ENCODE data around the gene PSMD9.

Gene PSMD9

DNA sequence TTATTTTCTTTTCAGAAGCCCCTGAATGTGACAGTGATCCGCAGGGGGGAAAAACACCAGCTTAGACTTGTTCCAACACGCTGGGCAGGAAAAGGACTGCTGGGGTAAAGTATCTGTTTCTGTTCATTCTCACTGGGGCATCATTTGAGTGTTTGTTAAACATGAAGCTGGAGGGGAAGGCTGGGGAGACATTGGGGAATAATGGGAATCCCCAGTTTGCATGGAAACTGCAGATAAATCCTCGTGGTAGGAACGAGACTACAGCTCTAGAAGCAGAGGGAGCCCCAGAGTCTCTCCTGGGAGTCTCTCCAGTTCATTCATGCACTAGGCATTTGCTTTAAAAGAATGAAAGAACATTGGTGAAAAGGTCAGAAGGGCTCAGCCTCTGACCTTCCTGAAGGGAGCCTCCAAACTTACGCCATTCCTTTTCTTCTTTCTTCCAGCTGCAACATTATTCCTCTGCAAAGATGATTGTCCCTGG, 27.3 kb downstream of the PSMD9 start:
- Histone ChIP-seq H3K27ac (ENCODE audit: low read length) (no peak overlapping the region), H3K9me3 (replicated peaks; ENCODE audit: insufficient read depth, low read length) (no peaks in the 10 kb centered on the region), H3F3A (ENCODE audit: insufficient read depth, low read length) (no peaks in the 10 kb centered on the region; the same call in 1 of the 2 replicates), H3K4me1 (ENCODE audit: low read length) (no peaks in the 10 kb centered on the region), H3K9me2 (replicated peaks; ENCODE audit: insufficient read depth, low read length) (no peaks in the 10 kb centered on the region), H4K20me1 (ENCODE audit: insufficient read depth, low read length) (no peaks in the 10 kb centered on the region), H2AFZ (ENCODE audit: low read length) (no peak overlapping the region), H3K4me2 (ENCODE audit: low read depth, low read length) (no peak overlapping the region), H3K27me3 (replicated peaks; ENCODE audit: insufficient read depth, low read length) (no peaks in the 10 kb centered on the region), H3K4me3 (ENCODE audit: low read length) (no peak overlapping the region), H3K79me2 (ENCODE audit: low read length) (no peaks in the 10 kb centered on the region), H3K36me3 (replicated peaks; ENCODE audit: insufficient read depth, low read length) (no peaks in the 10 kb centered on the region), H3K9ac (ENCODE audit: low read length) (no peak overlapping the region)
- DNase-seq: no peak
- TF ChIP-seq EZH2phosphoT487 (IDR thresholded peaks at IDR 0.05; ENCODE audit: low read length): no peak
- no peak for TF ChIP-seq EZH2 (optimal IDR thresholded peaks at IDR 0.05; ENCODE audit: low read depth, low read length)
- TF ChIP-seq, protein P1, sequence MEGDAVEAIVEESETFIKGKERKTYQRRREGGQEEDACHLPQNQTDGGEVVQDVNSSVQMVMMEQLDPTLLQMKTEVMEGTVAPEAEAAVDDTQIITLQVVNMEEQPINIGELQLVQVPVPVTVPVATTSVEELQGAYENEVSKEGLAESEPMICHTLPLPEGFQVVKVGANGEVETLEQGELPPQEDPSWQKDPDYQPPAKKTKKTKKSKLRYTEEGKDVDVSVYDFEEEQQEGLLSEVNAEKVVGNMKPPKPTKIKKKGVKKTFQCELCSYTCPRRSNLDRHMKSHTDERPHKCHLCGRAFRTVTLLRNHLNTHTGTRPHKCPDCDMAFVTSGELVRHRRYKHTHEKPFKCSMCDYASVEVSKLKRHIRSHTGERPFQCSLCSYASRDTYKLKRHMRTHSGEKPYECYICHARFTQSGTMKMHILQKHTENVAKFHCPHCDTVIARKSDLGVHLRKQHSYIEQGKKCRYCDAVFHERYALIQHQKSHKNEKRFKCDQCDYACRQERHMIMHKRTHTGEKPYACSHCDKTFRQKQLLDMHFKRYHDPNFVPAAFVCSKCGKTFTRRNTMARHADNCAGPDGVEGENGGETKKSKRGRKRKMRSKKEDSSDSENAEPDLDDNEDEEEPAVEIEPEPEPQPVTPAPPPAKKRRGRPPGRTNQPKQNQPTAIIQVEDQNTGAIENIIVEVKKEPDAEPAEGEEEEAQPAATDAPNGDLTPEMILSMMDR (IDR thresholded peaks at IDR 0.05; ENCODE audit: low read length): no peak

DNA sequence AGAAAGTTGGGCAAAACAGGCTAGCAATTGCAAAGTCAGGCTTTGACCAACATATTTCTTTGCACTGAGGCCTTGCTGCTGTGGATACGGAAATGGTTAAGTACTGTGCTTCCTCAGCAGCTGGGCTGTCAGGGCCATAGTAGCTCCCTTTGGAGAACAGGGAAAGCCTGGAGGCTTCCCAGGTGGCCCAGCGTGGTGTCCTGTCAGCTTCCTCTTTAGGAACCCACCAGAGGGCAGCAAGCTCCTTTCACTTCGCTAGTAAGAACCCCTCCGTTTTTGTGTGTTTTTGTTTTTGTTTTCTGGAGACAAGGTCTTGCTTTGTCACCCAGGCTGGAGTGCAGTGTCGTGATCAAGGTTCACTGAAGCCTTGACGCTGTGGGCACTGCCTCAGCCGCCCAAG, 28.1 kb downstream of the PSMD9 start:
- no peaks in the 10 kb centered on the region for H3K9me3 ChIP-seq (replicated peaks; ENCODE audit: insufficient read depth, low read length)
- H3K27me3 ChIP-seq (replicated peaks; ENCODE audit: insufficient read depth, low read length): no peaks in the 10 kb centered on the region
- H3K27ac ChIP-seq (ENCODE audit: low read length): no peak overlapping the region
- H3K36me3 ChIP-seq (replicated peaks; ENCODE audit: insufficient read depth, low read length): no peaks in the 10 kb centered on the region
- H3K9me2 ChIP-seq (replicated peaks; ENCODE audit: insufficient read depth, low read length): no peaks in the 10 kb centered on the region
- H3F3A ChIP-seq (ENCODE audit: insufficient read depth, low read length): no peaks in the 10 kb centered on the region; the same call in 1 of the 2 replicates
- no peaks in the 10 kb centered on the region for H3K4me1 ChIP-seq (ENCODE audit: low read length)
- no peak overlapping the region for H2AFZ ChIP-seq (ENCODE audit: low read length)
- TF ChIP-seq, protein P1 (IDR thresholded peaks at IDR 0.05; ENCODE audit: low read length): no peak
- TF ChIP-seq EZH2phosphoT487 (IDR thresholded peaks at IDR 0.05; ENCODE audit: low read length) (no peak), EZH2 (optimal IDR thresholded peaks at IDR 0.05; ENCODE audit: low read depth, low read length) (no peak)
- DNase-seq: no peak
- no peak overlapping the region for H3K9ac ChIP-seq (ENCODE audit: low read length)
- no peak overlapping the region for H3K4me3 ChIP-seq (ENCODE audit: low read length)
- no peaks in the 10 kb centered on the region for H4K20me1 ChIP-seq (ENCODE audit: insufficient read depth, low read length)
- H3K4me2 ChIP-seq (ENCODE audit: low read depth, low read length): no peak overlapping the region
- H3K79me2 ChIP-seq (ENCODE audit: low read length): no peaks in the 10 kb centered on the region

DNA sequence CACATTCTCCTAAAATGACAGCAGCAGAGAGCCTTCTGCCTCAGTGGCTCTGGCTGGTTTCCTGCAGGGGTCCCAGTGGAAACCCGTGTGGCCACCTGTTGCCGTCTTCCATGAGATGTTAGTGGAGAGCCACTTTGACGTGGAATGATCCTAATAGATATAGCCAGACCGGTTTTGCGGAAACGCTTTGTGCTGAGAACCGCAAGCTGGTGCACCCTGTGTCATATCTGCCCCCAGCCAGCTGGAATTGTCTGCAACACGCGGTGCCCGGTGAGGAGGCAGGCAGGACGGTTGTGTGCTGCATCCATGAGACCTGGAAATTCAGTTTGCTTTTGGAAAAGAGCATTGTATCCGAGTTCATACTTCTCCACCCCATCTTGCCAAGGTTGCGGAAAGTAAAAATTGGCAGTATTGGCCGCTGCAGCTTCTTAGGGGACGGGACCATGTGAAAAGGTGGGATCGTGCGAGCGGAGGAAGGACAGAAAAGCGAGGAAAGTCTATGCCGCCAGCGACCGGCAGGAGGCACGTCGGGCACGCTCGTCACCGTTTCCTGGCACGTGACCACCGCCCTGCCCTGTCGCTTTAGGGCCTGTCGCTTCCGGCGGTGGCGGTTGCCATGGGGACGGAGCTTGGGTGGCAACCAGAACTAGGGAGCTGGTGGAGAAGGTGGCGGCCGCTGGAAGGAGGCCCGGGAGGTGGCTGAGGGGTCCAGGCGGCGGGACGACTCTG, 29.5 kb downstream of the PSMD9 start, which contains the start of gene CFAP251:
CFAP251 (plus strand) TSS at position 643 of the 729 bp plus-strand sequence. CDS start 2,714 bp downstream, outside the sequence.
- peak within 1 kb of the TSS; percentile 45; the same call in 1 of the 2 replicates for H2AFZ ChIP-seq (ENCODE audit: low read length)
- H3K27me3 ChIP-seq (replicated peaks; ENCODE audit: insufficient read depth, low read length): no peaks in the 10 kb centered on the region
- no peak for TF ChIP-seq EZH2 (optimal IDR thresholded peaks at IDR 0.05; ENCODE audit: low read depth, low read length)
- TF ChIP-seq, protein P1 (IDR thresholded peaks at IDR 0.05; ENCODE audit: low read length): peak; percentile 48
- H4K20me1 ChIP-seq (ENCODE audit: insufficient read depth, low read length): no peaks in the 10 kb centered on the region
- no peak within 1 kb of the TSS for H3K27ac ChIP-seq (ENCODE audit: low read length)
- H3K9me2 ChIP-seq (replicated peaks; ENCODE audit: insufficient read depth, low read length): no peaks in the 10 kb centered on the region
- no peaks in the 10 kb centered on the region for H3K9me3 ChIP-seq (replicated peaks; ENCODE audit: insufficient read depth, low read length)
- H3K79me2 ChIP-seq (ENCODE audit: low read length): no peaks in the 10 kb centered on the region
- peak within 1 kb of the TSS; percentile 62; the same call in 1 of the 2 replicates for H3K4me2 ChIP-seq (ENCODE audit: low read depth, low read length)
- DNase-seq: peak; percentile 84
- H3K36me3 ChIP-seq (replicated peaks; ENCODE audit: insufficient read depth, low read length): no peaks in the 10 kb centered on the region
- no peaks in the 10 kb centered on the region for H3K4me1 ChIP-seq (ENCODE audit: low read length)
- H3K9ac ChIP-seq (ENCODE audit: low read length): no peak within 1 kb of the TSS; the same call in 1 of the 2 replicates
- no peaks in the 10 kb centered on the region for H3F3A ChIP-seq (ENCODE audit: insufficient read depth, low read length)
- H3K4me3 ChIP-seq (ENCODE audit: low read length): peak within 1 kb of the TSS; percentile 48
